ENCODE data around the gene EYS. TPM values are rescaled to one million over a fixed set of nuclear protein-coding genes. Genes with fewer than 3 reads are reported as not detected.

Gene EYS
- total RNA-seq, 1 experiment from 2014 or later, result not detected

- no peaks in the 10 kb centered on the region for H4K20me1 ChIP-seq (ENCODE audit: control insufficient read depth, insufficient read depth, insufficient read length)
- no peak overlapping the region for H2BK12ac ChIP-seq (ENCODE audit: insufficient read length, low read depth, low read length)
- no peak for DNase-seq
- Mint-ChIP-seq H3K27me3 (ENCODE audit: low read depth) (peaks cover 2% of the 10 kb centered on the region; the same call in 1 of the 2 replicates), H3K4me3 (no peak overlapping the region), H3K4me1 (no peaks in the 10 kb centered on the region), H3K27ac (no peak overlapping the region), H3K9me3 (no peaks in the 10 kb centered on the region), H3K36me3 (ENCODE audit: insufficient read depth in 1 of 3, low read depth in 3 of 3) (no peaks in the 10 kb centered on the region)
- no peak overlapping the region for H3K14ac ChIP-seq (ENCODE audit: insufficient read depth, low read length)
- H2AFZ ChIP-seq (ENCODE audit: low read length), result no peak overlapping the region
- WGBS (ENCODE audit: extremely low coverage, insufficient read length, low lambda C conversion rate), result no CpG with 5 or more reads among the region's 3 CpGs
- no peaks in the 10 kb centered on the region for H3K79me2 ChIP-seq (ENCODE audit: insufficient read depth, low read length)
- H3K23ac ChIP-seq (ENCODE audit: insufficient read length, low read depth, low read length), result no peak overlapping the region
- no peaks in the 10 kb centered on the region for H3K9me3 ChIP-seq (ENCODE audit: control insufficient read depth, low read depth, low read length)
- no peak overlapping the region for H3T11ph ChIP-seq (ENCODE audit: low read length)
- no peak overlapping the region for H2BK120ac ChIP-seq (ENCODE audit: low read depth, low read length, poor library complexity, severe bottlenecking)
- no peak overlapping the region for H2BK15ac ChIP-seq (ENCODE audit: low read depth, low read length)
- H3K4ac ChIP-seq (ENCODE audit: low read depth, low read length), result no peak overlapping the region
- H2BK5ac ChIP-seq (ENCODE audit: insufficient read length, low read length), result no peak overlapping the region
- H3K56ac ChIP-seq (ENCODE audit: insufficient read length, low read depth, low read length), result no peak overlapping the region
- H4K8ac ChIP-seq (replicated peaks; ENCODE audit: insufficient read length, low read depth, low read length), result no peak overlapping the region
- H2BK20ac ChIP-seq (ENCODE audit: low read depth, low read length, poor library complexity, severe bottlenecking), result no peak overlapping the region
- H2AK5ac ChIP-seq (ENCODE audit: insufficient read length, low read length), result no peak overlapping the region
- H3K23me2 ChIP-seq (ENCODE audit: insufficient read length, low read depth, low read length, poor library complexity, severe bottlenecking), result no peaks in the 10 kb centered on the region
- TF ChIP-seq CTCF (conservative IDR thresholded peaks at IDR 0.05), result no peak
- H4K5ac ChIP-seq (ENCODE audit: insufficient read length, low read depth, low read length), result no peak overlapping the region
- no peaks in the 10 kb centered on the region for H3K79me1 ChIP-seq (ENCODE audit: insufficient read depth, low read depth, low read length, poor library complexity, severe bottlenecking)
- H3K18ac ChIP-seq (ENCODE audit: insufficient read length, low read depth, low read length), result no peak overlapping the region
- no peaks in the 10 kb centered on the region for H3K27me3 ChIP-seq (ENCODE audit: insufficient read depth, low read length)
- H3K4me2 ChIP-seq (ENCODE audit: insufficient read depth, insufficient read length, low read length), result no peak overlapping the region
- no peaks in the 10 kb centered on the region for H3K4me1 ChIP-seq (ENCODE audit: insufficient read depth, low read length)
- no peak overlapping the region for H4K91ac ChIP-seq (ENCODE audit: insufficient read length, low read depth, low read length)
- H3K9ac ChIP-seq (ENCODE audit: extremely low read depth, insufficient read length, low read length), result no peak overlapping the region
- H3K27ac ChIP-seq (ENCODE audit: insufficient read length, low read depth, low read length), result no peak overlapping the region
These were observed 1844.4 kb downstream of the EYS start for GRCh38 chr6:63862486-63863198.
